Spleen (tissue), 11 donors: ENCODE data around the gene EXOSC2. TPM values are rescaled to one million over a fixed set of nuclear protein-coding genes. Genes with fewer than 3 reads are reported as not detected.

ENCODE experiments used
- DNase-seq: peaks from one replicate; pipeline ENCODE4 v3.0.0-alpha.2; 2020
- H3K27ac ChIP-seq, 8 donors: fragments of 200-600 bp; sonication (generic) in 7 of 8; 1 replicate in 4 of 8; 2 replicates in 4 of 8; pipeline versions ENCODE4 v1.5.0 to v1.8.0; 2016 to 2021; ENCODE audit warnings: inconsistent platforms in 4 of 8, mild to moderate bottlenecking in 4 of 8, moderate library complexity in 1 of 8
- H3K27me3 ChIP-seq, 7 donors: fragments of 200-600 bp; sonication (generic) in 6 of 7; replicated peaks in 1 of 7; 1 replicate in 4 of 7; 2 replicates in 3 of 7; pipeline versions ENCODE4 v1.5.0 to v1.8.0; 2016 to 2021; ENCODE audit warnings: inconsistent platforms in 3 of 7, mild to moderate bottlenecking in 1 of 7
- H3K36me3 ChIP-seq, 6 donors: fragments of 200-600 bp; sonication (generic) in 5 of 6; 1 replicate in 4 of 6; 2 replicates in 2 of 6; pipeline versions ENCODE4 v1.5.0 to v1.8.0; 2016 to 2021; ENCODE audit warnings: inconsistent platforms in 2 of 6
- H3K4me1 ChIP-seq, 6 donors: fragments of 200-600 bp; sonication (generic) in 5 of 6; 1 replicate in 3 of 6; 2 replicates in 3 of 6; pipeline versions ENCODE4 v1.5.0 to v1.8.0; 2016 to 2021; ENCODE audit warnings: inconsistent platforms in 3 of 6
- H3K4me3 ChIP-seq, 8 donors: fragments of 200-600 bp; sonication (generic) in 7 of 8; 1 replicate in 4 of 8; 2 replicates in 4 of 8; pipeline versions ENCODE4 v1.5.0 to v1.8.0; 2016 to 2021; ENCODE audit warnings: inconsistent platforms in 4 of 8, mild to moderate bottlenecking in 4 of 8, moderate library complexity in 2 of 8
- H3K9me3 ChIP-seq, 8 donors: fragments of 200-600 bp; sonication (generic) in 7 of 8; 1 replicate in 4 of 8; 2 replicates in 4 of 8; pipeline versions ENCODE4 v1.5.0 to v1.8.0; 2016 to 2021; ENCODE audit warnings: inconsistent platforms in 4 of 8
- CTCF ChIP-seq, 11 experiments: fragments of 200-600 bp in 7 of 11; fragments of 450-650 bp in 4 of 11; sonication (generic) in 4 of 11; IDR thresholded peaks in 8 of 11; conservative IDR thresholded peaks in 3 of 11; 1 replicate in 7 of 11; 2 replicates in 4 of 11; pipeline versions ENCODE4 v1.4.0 to v1.8.0; 2016 to 2021; ENCODE audit warnings: antibody characterized with exemption in 11 of 11, inconsistent platforms in 4 of 11, mild to moderate bottlenecking in 1 of 11
- POLR2A ChIP-seq, 3 donors: fragments of 450-650 bp; IDR thresholded peaks; one replicate each; pipeline ENCODE4 v1.5.1; 2017; ENCODE audit warnings: antibody characterized with exemption in 3 of 3, mild to moderate bottlenecking in 1 of 3
- POLR2AphosphoS5 ChIP-seq, 3 donors: sonication (generic); formaldehyde crosslinking; IDR thresholded peaks; one replicate each; pipeline ENCODE4 v1.5.1; 2017; ENCODE audit warnings: antibody characterized with exemption in 3 of 3
- WGBS, 5 donors: extraction: QIAGEN DNeasy Blood & Tissue Kit in 3 of 5; methylation state at CpG; one replicate each; pipeline versions ENCODE4 v1.1.5 to v1.1.7; 2013 to 2018; 5-methylcytosine and 5-hydroxymethylcytosine counted together
- intact Hi-C: fragments of 100-400 bp; cut with DNase I; formaldehyde crosslinking; loops from one replicate; pipeline ENCODE4 v1.15.0; 2023; ENCODE audit warnings: low total_unique reads
- polyA plus RNA-seq, 3 donors: library from polyadenylated mRNA; stranded (reverse); fragments of 200-250 nt; gene quantifications; one replicate each; pipeline ENCODE4 v1.2.1, GENCODE V29; 2013
- total RNA-seq, 7 donors: library from RNA; depleted of rRNA in 3 of 7; stranded (reverse); fragments of >200 nt in 3 of 7; fragmentation: NEBNext Ultra II Directional in 4 of 7; extraction: Animal tissue kit (Norgen Biotek cat#: 25700) in 4 of 7; gene quantifications; one replicate each; pipeline versions ENCODE4 v1.1.0 to v1.2.1, GENCODE V29; 2016 to 2021
- donor health status: healthy with polysubstance abuse.
- donor health status: DM: no; HTN: no; CAD: no; lungs with moderate emphysema.
- donor health status: DM: no; HTN: no; CAD: no.
- donor health status: Bipolar disorder and iron deficiency.
- donor health status: healthy.
- donor health status: DM: no; HTN: no; CAD: no.
- donor health status: DM: yes; HTN: yes; CAD: no.

Gene EXOSC2
- total and polyA plus RNA-seq, 10 donors, result 16.9 to 34.6 (median 24.8) TPM

- H3K4me1 ChIP-seq, result no peaks in the 10 kb centered on the region
- WGBS, 5 donors, result 87 to 91% (median 91%) methylated on average over 8 of the region's 8 CpGs
- intact Hi-C loops, result no loop called here
- H3K4me3 ChIP-seq, result no peak overlapping the region
- TF ChIP-seq POLR2A (IDR thresholded peaks at IDR 0.05) (no peak), CTCF (IDR thresholded peaks at IDR 0.05 in 8 of 11, conservative IDR thresholded peaks at IDR 0.05 in 3 of 11) (no peak), POLR2AphosphoS5 (IDR thresholded peaks at IDR 0.05) (no peak)
- H3K9me3 ChIP-seq, result no peaks in the 10 kb centered on the region
- H3K27ac ChIP-seq, result no peak overlapping the region
- peaks cover 0 to 24% (median 12%) of the 10 kb centered on the region in 7 donors for H3K27me3 ChIP-seq
- no peak for DNase-seq
- no peaks in the 10 kb centered on the region for H3K36me3 ChIP-seq
Observed at GRCh38 chr9:130672466-130672865, 21.1 kb upstream of the EXOSC2 start.

GRCh38 chr9:130672933-130673615 lies 20.5 kb upstream of the EXOSC2 start:
- intact Hi-C loops, result no loop called here
- Histone ChIP-seq H3K4me1 (no peaks in the 10 kb centered on the region), H3K27ac (no peak overlapping the region), H3K9me3 (no peaks in the 10 kb centered on the region), H3K36me3 (no peaks in the 10 kb centered on the region), H3K27me3 (peaks cover 0 to 24% (median 6%) of the 10 kb centered on the region in 7 donors), H3K4me3 (no peak overlapping the region)
- 85 to 92% (median 88%) methylated on average over 8 to 12 of the region's 12 CpGs for WGBS, 5 donors
- no peak for DNase-seq
- no peak for TF ChIP-seq POLR2A (IDR thresholded peaks at IDR 0.05)
- no peak for TF ChIP-seq POLR2AphosphoS5 (IDR thresholded peaks at IDR 0.05)
- no peak for TF ChIP-seq CTCF (IDR thresholded peaks at IDR 0.05 in 8 of 11, conservative IDR thresholded peaks at IDR 0.05 in 3 of 11)

GRCh38 chr9:130675396-130675795 lies 18.2 kb upstream of the EXOSC2 start:
- Histone ChIP-seq H3K9me3 (no peaks in the 10 kb centered on the region), H3K27me3 (peaks cover 0 to 34% (median 4%) of the 10 kb centered on the region in 7 donors), H3K4me1 (no peaks in the 10 kb centered on the region), H3K27ac (no peak overlapping the region), H3K4me3 (no peak overlapping the region), H3K36me3 (no peaks in the 10 kb centered on the region)
- no peak for DNase-seq
- intact Hi-C loops, result no loop called here
- no peak for TF ChIP-seq POLR2AphosphoS5 (IDR thresholded peaks at IDR 0.05)
- WGBS, 5 donors, result 84 to 92% (median 86%) methylated on average over 11 to 13 of the region's 13 CpGs

- intact Hi-C loops, result no loop called here
Observed at GRCh38 chr9:130677252-130677651, 16.3 kb upstream of the EXOSC2 start.

More at GRCh38 chr9:130677252-130677651, 16.3 kb upstream of the EXOSC2 start:
- Histone ChIP-seq H3K27ac (no peak overlapping the region), H3K4me1 (peaks cover 11 to 15% (median 13%) of the 10 kb centered on the region in 6 donors), H3K27me3 (peaks cover 5 to 51% (median 21%) of the 10 kb centered on the region in 7 donors), H3K36me3 (no peaks in the 10 kb centered on the region), H3K4me3 (no peak overlapping the region), H3K9me3 (no peaks in the 10 kb centered on the region)
- no peak for DNase-seq
- 65 to 71% (median 68%) methylated on average over 5 to 7 of the region's 7 CpGs for WGBS, 5 donors
- TF ChIP-seq POLR2A (IDR thresholded peaks at IDR 0.05) (no peak), POLR2AphosphoS5 (IDR thresholded peaks at IDR 0.05) (no peak), CTCF (IDR thresholded peaks at IDR 0.05 in 8 of 11, conservative IDR thresholded peaks at IDR 0.05 in 3 of 11) (no peak)
